Caco-2 (cell line): ENCODE results near the gene CER1. TPM values are rescaled to one million over a fixed set of nuclear protein-coding genes. Genes with fewer than 3 reads are reported as not detected.
A peak's percentile ranks its signal among the peaks of the same experiment; 100 is the strongest.

Source experiments
- BruUV-seq: library from RNA; stranded (reverse); fragments of 400-500 nt; replicated peaks from 2 replicates; lab custom pipeline; 2021; lab: Mats Ljungman, UMichigan
- CTCF ChIA-PET: fragments of 300-600 bp; sonication (Branson Sonifier 250); formaldehyde crosslinking; loops from one replicate; lab custom pipeline; 2022; ENCODE audit warnings: antibody characterized with exemption; lab: Charles Lee
- POLR2A ChIA-PET: fragments of 300-600 bp; sonication (Branson Sonifier 250); formaldehyde crosslinking; loops from one replicate; lab custom pipeline; 2022; ENCODE audit warnings: antibody characterized with exemption; lab: Charles Lee
- DNase-seq, 2 experiments: peaks; one replicate each; pipeline versions ENCODE4 v3.0.0 to v3.0.0-alpha.2; 2020 to 2022
- H3K27me3 ChIP-seq: replicated peaks from 2 replicates; pipeline ENCODE4 v1.6.0; 2011; ENCODE audit warnings: low read length; ENCODE audit not compliant: control insufficient read depth, insufficient read depth
- H3K36me3 ChIP-seq: 2 replicates; pipeline ENCODE4 v1.5.1; 2011; ENCODE audit warnings: low read length; ENCODE audit not compliant: control insufficient read depth, insufficient read depth
- H3K4me1 ChIP-seq: fragments of 250-450 bp; sonication (Bioruptor Pico); 2 replicates; pipeline ENCODE4 v1.5.1; 2020; ENCODE audit warnings: mild to moderate bottlenecking
- H3K4me3 ChIP-seq: 2 replicates; pipeline ENCODE4 v1.5.1; 2011; ENCODE audit warnings: low read depth, mild to moderate bottlenecking, control low read depth, low read length
- H3K9me3 ChIP-seq: fragments of 250-450 bp; sonication (Bioruptor Pico); 2 replicates; pipeline ENCODE4 v1.5.1; 2020; ENCODE audit warnings: mild to moderate bottlenecking, moderate library complexity
- H3K27ac Mint-ChIP-seq: one replicate; pipeline ENCODE4 v1.8.0; 2022; ENCODE audit warnings: mixed read lengths; ENCODE audit not compliant: unreplicated experiment
- H3K27me3 Mint-ChIP-seq: one replicate; pipeline ENCODE4 v1.8.0; 2022; ENCODE audit warnings: mixed read lengths; ENCODE audit not compliant: insufficient read depth, unreplicated experiment
- H3K36me3 Mint-ChIP-seq: one replicate; pipeline ENCODE4 v1.8.0; 2022; ENCODE audit warnings: mild to moderate bottlenecking, mixed read lengths; ENCODE audit not compliant: insufficient read depth, unreplicated experiment
- H3K4me1 Mint-ChIP-seq: one replicate; pipeline ENCODE4 v1.8.0; 2022; ENCODE audit warnings: low read depth, mixed read lengths; ENCODE audit not compliant: unreplicated experiment
- H3K4me3 Mint-ChIP-seq: one replicate; pipeline ENCODE4 v1.8.0; 2022; ENCODE audit warnings: mild to moderate bottlenecking, moderate library complexity, mixed read lengths; ENCODE audit not compliant: unreplicated experiment
- H3K9me3 Mint-ChIP-seq: one replicate; pipeline ENCODE4 v1.8.0; 2022; ENCODE audit warnings: mixed read lengths; ENCODE audit not compliant: unreplicated experiment
- CTCF ChIP-seq, 2 experiments: fragments of 200-600 bp in 1 of 2; IDR thresholded peaks; 1 replicate in 1 of 2; 2 replicates in 1 of 2; pipeline versions ENCODE4 v1.5.1 to v1.8.0; 2011 to 2022; ENCODE audit warnings: antibody characterized with exemption in 1 of 2, control low read depth in 1 of 2, inconsistent platforms in 1 of 2, low read depth in 1 of 2, low read length in 1 of 2, mild to moderate bottlenecking in 1 of 2, moderate library complexity in 1 of 2; ENCODE audit not compliant: insufficient read depth in 1 of 2, severe bottlenecking in 1 of 2, unreplicated experiment in 1 of 2
- intact Hi-C: fragments of 100-400 bp; cut with micrococcal nuclease; formaldehyde crosslinking; loops from one replicate; pipeline ENCODE4 v1.10.0; 2022; ENCODE audit not compliant: unreplicated experiment
- total RNA-seq: library from RNA; stranded (reverse); gene quantifications from 2 replicates; pipeline ENCODE4 v1.2.3, GENCODE V29; 2022

The CER1 gene
- total RNA-seq, 1 experiment from 2014 or later: not detected

GRCh38 chr9:14768405-14769229 lies 46.1 kb upstream of the CER1 start:
- Histone ChIP-seq H3K9me3 (no peaks in the 10 kb centered on the region), H3K4me3 (no peak overlapping the region), H3K36me3 (no peaks in the 10 kb centered on the region), H3K27me3 (no peaks in the 10 kb centered on the region), H3K4me1 (no peaks in the 10 kb centered on the region)
- intact Hi-C loops: loop anchor here (1.0 to 10.0 kb wide), 6 partner anchors 74 to 1414 kb away; partner anchors contain the start of gene ZDHHC21
- POLR2A ChIA-PET: no interaction called here
- CTCF ChIA-PET: interaction anchor here (0.7 to 1.1 kb wide), 7 partner anchors 23 to 331 kb away, joined by 3 to 6 read pairs (median 4); no protein-coding TSS in a partner anchor
- Mint-ChIP-seq H3K27ac (no peak overlapping the region), H3K4me3 (no peak overlapping the region), H3K36me3 (no peaks in the 10 kb centered on the region), H3K9me3 (no peaks in the 10 kb centered on the region), H3K4me1 (no peaks in the 10 kb centered on the region), H3K27me3 (no peaks in the 10 kb centered on the region)
- BruUV-seq: no TSS peak
- peak; percentile 59 to 64 for TF ChIP-seq CTCF (IDR thresholded peaks at IDR 0.05; ENCODE audit: insufficient read depth in 1 of 2, low read depth in 1 of 2, low read length in 1 of 2, severe bottlenecking in 1 of 2, unreplicated experiment in 1 of 2)
- DNase-seq: peak in 1 of 2 experiments; percentile 43

- Histone ChIP-seq H3K4me3 (no peak overlapping the region), H3K9me3 (no peaks in the 10 kb centered on the region), H3K36me3 (no peaks in the 10 kb centered on the region), H3K4me1 (no peaks in the 10 kb centered on the region), H3K27me3 (no peaks in the 10 kb centered on the region)
- no peak for DNase-seq
- TF ChIP-seq CTCF (IDR thresholded peaks at IDR 0.05; ENCODE audit: insufficient read depth in 1 of 2, low read depth in 1 of 2, low read length in 1 of 2, severe bottlenecking in 1 of 2, unreplicated experiment in 1 of 2): no peak
- BruUV-seq: no TSS peak
- POLR2A ChIA-PET: no interaction called here
- CTCF ChIA-PET: no interaction called here
- H3K27me3 Mint-ChIP-seq: no peaks in the 10 kb centered on the region
- peaks cover 4% of the 10 kb centered on the region for H3K4me1 Mint-ChIP-seq
- no peaks in the 10 kb centered on the region for H3K36me3 Mint-ChIP-seq
- no peak overlapping the region for H3K4me3 Mint-ChIP-seq
- intact Hi-C loops: loop anchor here (10.0 kb wide), 3 partner anchors 71 to 1411 kb away; partner anchors contain the start of gene ZDHHC21
- H3K9me3 Mint-ChIP-seq: no peaks in the 10 kb centered on the region
- no peak overlapping the region for H3K27ac Mint-ChIP-seq
Measured at GRCh38 chr9:14766299-14766698, 43.8 kb upstream of the CER1 start.

- Histone ChIP-seq H3K4me1 (no peaks in the 10 kb centered on the region), H3K4me3 (no peak overlapping the region), H3K9me3 (no peaks in the 10 kb centered on the region), H3K27me3 (no peaks in the 10 kb centered on the region), H3K36me3 (no peaks in the 10 kb centered on the region)
- BruUV-seq: no TSS peak
- no peaks in the 10 kb centered on the region for H3K36me3 Mint-ChIP-seq
- ChIA-PET CTCF (no interaction called here), POLR2A (no interaction called here)
- H3K27me3 Mint-ChIP-seq: no peaks in the 10 kb centered on the region
- no peak overlapping the region for H3K4me3 Mint-ChIP-seq
- peaks cover 4% of the 10 kb centered on the region for H3K4me1 Mint-ChIP-seq
- DNase-seq: no peak
- intact Hi-C loops: loop anchor here (10.0 kb wide), 3 partner anchors 67 to 1407 kb away; partner anchors contain the start of gene ZDHHC21
- TF ChIP-seq CTCF (IDR thresholded peaks at IDR 0.05; ENCODE audit: insufficient read depth in 1 of 2, low read depth in 1 of 2, low read length in 1 of 2, severe bottlenecking in 1 of 2, unreplicated experiment in 1 of 2): no peak
- H3K27ac Mint-ChIP-seq: no peak overlapping the region
- no peaks in the 10 kb centered on the region for H3K9me3 Mint-ChIP-seq
Measured at GRCh38 chr9:14761584-14761983, 39.1 kb upstream of the CER1 start.
